Gastroesophageal sphincter (tissue), 4 donors: ENCODE results near the gene CRYAB. TPM values are rescaled to one million over a fixed set of nuclear protein-coding genes. Genes with fewer than 3 reads are reported as not detected.

Source experiments
- ATAC-seq: fragments of 150-250 bp; one replicate; pipeline ENCODE4 v1.9.1; 2016; ENCODE audit warnings: mild to moderate bottlenecking, moderate library complexity
- H3K27ac ChIP-seq, 4 donors: fragments of 200-600 bp; sonication (generic) in 3 of 4; 1 replicate in 3 of 4; 2 replicates in 1 of 4; pipeline ENCODE4 v1.5.1; 2016 to 2019
- H3K27me3 ChIP-seq: fragments of 200-600 bp; sonication (generic); one replicate; pipeline ENCODE4 v1.5.1; 2019
- H3K36me3 ChIP-seq, 2 donors: fragments of 200-600 bp; sonication (generic); one replicate each; pipeline ENCODE4 v1.5.1; 2019; ENCODE audit warnings: control low read depth in 1 of 2
- H3K4me1 ChIP-seq, 3 donors: fragments of 200-600 bp; sonication (generic); 1 replicate in 2 of 3; 2 replicates in 1 of 3; pipeline ENCODE4 v1.5.1; 2016 to 2019; ENCODE audit warnings: control low read depth in 2 of 3
- H3K4me3 ChIP-seq, 2 donors: fragments of 200-600 bp; sonication (generic); one replicate each; pipeline ENCODE4 v1.5.1; 2019; ENCODE audit warnings: mild to moderate bottlenecking in 1 of 2, moderate library complexity in 1 of 2
- H3K9me3 ChIP-seq, 3 donors: fragments of 200-600 bp; sonication (generic); one replicate each; pipeline ENCODE4 v1.5.1; 2017 to 2019; ENCODE audit warnings: control low read depth in 2 of 3
- EP300 ChIP-seq: sonication (generic); formaldehyde crosslinking; IDR thresholded peaks from one replicate; pipeline ENCODE4 v1.6.1; 2017; ENCODE audit warnings: antibody characterized with exemption, mild to moderate bottlenecking
- POLR2A ChIP-seq, 2 donors: fragments of 450-650 bp; IDR thresholded peaks; one replicate each; pipeline ENCODE4 v1.6.1; 2017; ENCODE audit warnings: antibody characterized with exemption in 2 of 2, mild to moderate bottlenecking in 2 of 2, moderate library complexity in 1 of 2
- POLR2AphosphoS5 ChIP-seq: sonication (generic); formaldehyde crosslinking; IDR thresholded peaks from one replicate; pipeline ENCODE4 v1.6.1; 2017; ENCODE audit warnings: antibody characterized with exemption
- WGBS, 2 donors: methylation state at CpG; one replicate each; pipeline ENCODE4 v1.1.5; 2018; ENCODE audit warnings: low coverage in 1 of 2; 5-methylcytosine and 5-hydroxymethylcytosine counted together
- total RNA-seq, 4 donors: library from RNA; depleted of rRNA; stranded (reverse); fragments of >200 nt; gene quantifications; one replicate each; pipeline ENCODE4 v1.1.0, GENCODE V29; 2016
- TF ChIP-seq, protein P1 (sequence below), 4 experiments: fragments of 200-600 bp in 2 of 4; fragments of 450-650 bp in 2 of 4; sonication (generic) in 1 of 4; IDR thresholded peaks; one replicate each; pipeline ENCODE4 v1.5.1; 2017 to 2019; ENCODE audit warnings: antibody characterized with exemption in 4 of 4, mild to moderate bottlenecking in 2 of 4, moderate library complexity in 2 of 4

CRYAB gene
- total RNA-seq, 4 donors from 2014 or later, result 254 to 440 (median 294) TPM

DNA sequence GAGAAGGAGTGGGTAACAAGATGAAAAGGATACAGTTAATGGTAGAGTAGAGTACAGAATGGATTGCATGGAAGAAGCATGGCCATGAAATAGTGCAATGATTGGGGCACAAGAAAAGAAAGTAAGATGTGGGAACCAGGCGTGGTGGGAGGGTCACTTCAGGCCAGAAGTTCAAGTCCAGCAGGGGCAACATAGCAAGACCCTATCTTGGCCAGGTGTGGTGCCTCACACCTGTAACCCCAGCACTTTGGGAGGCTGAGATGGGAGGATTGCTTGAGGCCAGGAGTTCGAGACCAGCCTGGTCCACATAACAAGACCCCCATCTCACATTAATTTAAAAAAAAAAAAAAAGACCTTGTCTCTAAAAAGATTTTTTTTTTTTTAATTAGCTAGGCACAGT is 5.7 kb upstream of the CRYAB start:
- Histone ChIP-seq H3K27ac (no peak overlapping the region), H3K4me1 (peaks cover 0 to 45% (median 6%) of the 10 kb centered on the region in 3 donors), H3K36me3 (no peaks in the 10 kb centered on the region), H3K4me3 (no peak overlapping the region), H3K27me3 (no peaks in the 10 kb centered on the region), H3K9me3 (no peaks in the 10 kb centered on the region)
- TF ChIP-seq EP300 (no peak), POLR2A (IDR thresholded peaks at IDR 0.05) (no peak), POLR2AphosphoS5 (no peak)
- TF ChIP-seq, protein P1, sequence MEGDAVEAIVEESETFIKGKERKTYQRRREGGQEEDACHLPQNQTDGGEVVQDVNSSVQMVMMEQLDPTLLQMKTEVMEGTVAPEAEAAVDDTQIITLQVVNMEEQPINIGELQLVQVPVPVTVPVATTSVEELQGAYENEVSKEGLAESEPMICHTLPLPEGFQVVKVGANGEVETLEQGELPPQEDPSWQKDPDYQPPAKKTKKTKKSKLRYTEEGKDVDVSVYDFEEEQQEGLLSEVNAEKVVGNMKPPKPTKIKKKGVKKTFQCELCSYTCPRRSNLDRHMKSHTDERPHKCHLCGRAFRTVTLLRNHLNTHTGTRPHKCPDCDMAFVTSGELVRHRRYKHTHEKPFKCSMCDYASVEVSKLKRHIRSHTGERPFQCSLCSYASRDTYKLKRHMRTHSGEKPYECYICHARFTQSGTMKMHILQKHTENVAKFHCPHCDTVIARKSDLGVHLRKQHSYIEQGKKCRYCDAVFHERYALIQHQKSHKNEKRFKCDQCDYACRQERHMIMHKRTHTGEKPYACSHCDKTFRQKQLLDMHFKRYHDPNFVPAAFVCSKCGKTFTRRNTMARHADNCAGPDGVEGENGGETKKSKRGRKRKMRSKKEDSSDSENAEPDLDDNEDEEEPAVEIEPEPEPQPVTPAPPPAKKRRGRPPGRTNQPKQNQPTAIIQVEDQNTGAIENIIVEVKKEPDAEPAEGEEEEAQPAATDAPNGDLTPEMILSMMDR (IDR thresholded peaks at IDR 0.05), result no peak
- WGBS, 2 donors, result 93 to 97% methylated on average over 2 of the region's 2 CpGs
- ATAC-seq, result no peak

DNA sequence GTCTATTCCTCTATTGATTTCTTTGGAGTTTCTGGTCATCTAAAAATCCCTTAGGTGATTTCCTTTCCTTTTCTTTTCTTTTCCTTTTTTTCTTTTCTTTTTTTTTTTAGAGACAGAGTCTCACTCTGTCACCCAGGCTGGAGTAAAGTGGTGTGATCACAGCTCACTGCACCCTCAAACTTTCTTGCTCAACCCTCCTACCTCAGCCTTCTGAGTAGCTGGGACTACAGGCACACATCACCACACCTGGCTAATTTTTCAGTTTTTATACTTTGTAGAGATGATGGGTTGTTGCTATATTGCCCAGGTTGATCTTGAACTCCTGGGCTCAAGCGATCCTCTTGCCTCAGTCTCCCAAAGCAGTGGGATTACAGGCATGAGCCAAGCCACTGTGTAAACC is 5.2 kb upstream of the CRYAB start:
- WGBS, 2 donors, result 88 to 100% methylated on average over 1 of the region's 1 CpG
- Histone ChIP-seq H3K27me3 (no peaks in the 10 kb centered on the region), H3K36me3 (no peaks in the 10 kb centered on the region), H3K4me3 (no peak overlapping the region), H3K4me1 (peaks cover 0 to 40% (median under 1%) of the 10 kb centered on the region in 3 donors), H3K27ac (no peak overlapping the region), H3K9me3 (no peaks in the 10 kb centered on the region)
- ATAC-seq, result no peak
- TF ChIP-seq EP300 (no peak), POLR2AphosphoS5 (no peak), POLR2A (IDR thresholded peaks at IDR 0.05) (no peak)
- TF ChIP-seq, protein P1 (IDR thresholded peaks at IDR 0.05), result no peak

DNA sequence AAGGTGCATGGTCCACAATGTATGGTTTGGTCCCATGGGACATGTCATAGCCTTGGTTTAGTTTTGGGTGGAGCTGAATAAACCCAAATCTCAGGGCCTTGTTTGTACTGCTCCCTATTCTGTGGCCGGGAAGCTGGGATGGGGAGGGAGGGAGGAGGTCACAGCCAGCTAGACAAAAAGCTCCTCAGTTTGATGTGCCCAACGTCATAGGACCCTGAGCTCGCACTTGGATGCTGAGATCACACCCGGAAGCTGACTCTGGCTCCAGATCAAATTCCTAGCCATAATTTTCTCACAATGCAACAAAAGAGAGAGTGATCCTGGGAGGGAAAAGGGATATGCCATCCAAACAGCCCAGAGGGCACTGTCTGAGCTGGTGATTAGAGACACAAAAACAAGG is 2.4 kb upstream of the CRYAB start:
- TF ChIP-seq POLR2AphosphoS5, result peak; percentile 96
- peak; percentile 40 to 80 for TF ChIP-seq POLR2A (IDR thresholded peaks at IDR 0.05)
- TF ChIP-seq, protein P1 (IDR thresholded peaks at IDR 0.05), result no peak
- no peak for TF ChIP-seq EP300
- Histone ChIP-seq H3K4me1 (peaks cover 0 to 55% (median 0%) of the 10 kb centered on the region in 3 donors), H3K27ac (peak overlapping the region; percentile 98 to 100 (median 100)), H3K36me3 (peaks cover 0 to 13% of the 10 kb centered on the region in 2 donors), H3K4me3 (peak overlapping the region; percentile 75 to 80), H3K27me3 (no peaks in the 10 kb centered on the region), H3K9me3 (no peaks in the 10 kb centered on the region)
- ATAC-seq, result peak; percentile 24
- 0 to 8% methylated on average over 1 to 2 of the region's 4 CpGs for WGBS, 2 donors

DNA sequence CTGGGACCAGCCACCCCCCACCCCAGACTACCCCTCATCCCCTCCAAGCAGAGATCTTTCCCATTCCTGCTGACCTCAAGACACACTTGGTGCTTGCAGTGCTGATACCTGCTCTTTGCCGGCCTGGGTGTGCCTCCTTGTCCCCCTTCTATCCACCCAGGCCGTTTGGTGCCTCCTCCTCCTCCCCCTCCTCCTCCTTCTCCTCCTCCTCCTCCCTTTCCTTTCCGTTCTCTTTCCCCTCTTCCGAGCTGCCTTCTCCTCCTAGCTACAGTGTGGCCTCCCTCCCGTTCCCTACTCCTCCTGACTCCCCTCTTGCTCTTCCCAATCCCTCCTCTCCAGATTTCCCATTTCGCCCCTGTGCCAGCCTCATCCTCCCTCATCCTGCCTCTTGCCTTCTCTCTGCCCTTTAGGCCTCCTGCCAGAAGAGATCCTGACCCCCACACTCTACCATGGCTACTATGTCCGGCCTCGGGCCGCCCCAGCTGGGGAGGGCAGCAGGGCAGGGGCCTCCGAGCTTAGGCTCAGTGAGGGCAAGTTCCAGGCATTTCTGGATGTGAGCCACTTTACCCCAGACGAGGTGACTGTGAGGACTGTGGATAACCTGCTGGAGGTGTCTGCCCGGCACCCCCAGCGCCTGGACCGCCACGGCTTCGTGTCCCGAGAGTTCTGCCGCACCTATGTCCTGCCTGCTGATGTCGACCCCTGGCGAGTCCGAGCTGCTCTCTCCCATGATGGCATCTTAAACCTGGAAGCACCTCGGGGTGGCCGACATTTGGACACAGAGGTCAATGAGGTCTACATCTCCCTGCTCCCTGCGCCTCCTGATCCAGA is 1.7 kb upstream of the CRYAB start:
- no peaks in the 10 kb centered on the region for H3K27me3 ChIP-seq
- peaks cover 0 to 21% of the 10 kb centered on the region in 2 donors for H3K36me3 ChIP-seq
- no peak for ATAC-seq
- H3K4me3 ChIP-seq, result peak overlapping the region; percentile 75 to 80
- WGBS, 2 donors, result 6 to 17% methylated on average over 4 to 9 of the region's 24 CpGs
- H3K27ac ChIP-seq, result peak overlapping the region; percentile 98 to 100 (median 100)
- no peaks in the 10 kb centered on the region for H3K9me3 ChIP-seq
- H3K4me1 ChIP-seq, result peaks cover 0 to 62% (median 0%) of the 10 kb centered on the region in 3 donors
- TF ChIP-seq EP300, result no peak
- TF ChIP-seq, protein P1 (IDR thresholded peaks at IDR 0.05), result peak in 1 of 4 experiments; percentile 9
- peak; percentile 42 for TF ChIP-seq POLR2AphosphoS5
- TF ChIP-seq POLR2A (IDR thresholded peaks at IDR 0.05), result peak in 1 of 2 donors; percentile 37

- H3K27me3 ChIP-seq, result no peaks in the 10 kb centered on the region
- H3K4me1 ChIP-seq, result peaks cover 0 to 68% (median 0%) of the 10 kb centered on the region in 3 donors
- no peak for ATAC-seq
- H3K27ac ChIP-seq, result peak within 1 kb of the TSS; percentile 98 to 100 (median 100)
- H3K36me3 ChIP-seq, result peaks cover 0 to 28% of the 10 kb centered on the region in 2 donors
- TF ChIP-seq, protein P1 (IDR thresholded peaks at IDR 0.05), result no peak
- TF ChIP-seq EP300 (no peak), POLR2AphosphoS5 (no peak), POLR2A (IDR thresholded peaks at IDR 0.05) (no peak)
- 0% methylated on average over 4 of the region's 26 CpGs; no CpG with 5 or more reads in 1 of the 2 donors for WGBS, 2 donors
- H3K9me3 ChIP-seq, result no peaks in the 10 kb centered on the region
- peak within 1 kb of the TSS; percentile 75 to 80 for H3K4me3 ChIP-seq
Measured at GRCh38 chr11:111912535-111912934, 965 bp upstream of the CRYAB start, which contains the start of gene HSPB2. Gene HSPB2 (plus strand): TSS chr11:111912734. CDS start chr11:111912830, 96 bp downstream.
